Heart left ventricle (tissue), 16 donors: ENCODE results near the gene NARF. TPM values are rescaled to one million over a fixed set of nuclear protein-coding genes. Genes with fewer than 3 reads are reported as not detected.

Experiments
- ATAC-seq, 4 donors: fragments of 200-7000 bp; cut with Tn5 transposase; one replicate each; pipeline ENCODE4 v1.9.1; 2020 to 2022; ENCODE audit warnings: moderate library complexity in 4 of 4, mild to moderate bottlenecking in 3 of 4, moderate number of reproducible peaks in 1 of 4
- DNase-seq, 5 donors: peaks; one replicate each; pipeline ENCODE4 v3.0.0-alpha.2; 2020
- H3K27ac ChIP-seq, 12 donors: fragments of 200-600 bp; sonication (generic) in 4 of 12; one replicate each; pipeline versions ENCODE4 v1.5.0 to v1.8.0; 2016 to 2022; ENCODE audit warnings: mild to moderate bottlenecking in 2 of 12
- H3K27me3 ChIP-seq, 9 donors: fragments of 200-600 bp; sonication (generic) in 2 of 9; one replicate each; pipeline versions ENCODE4 v1.5.1 to v1.8.0; 2016 to 2022; ENCODE audit warnings: mild to moderate bottlenecking in 3 of 9
- H3K36me3 ChIP-seq, 9 donors: fragments of 200-600 bp; sonication (generic) in 2 of 9; one replicate each; pipeline versions ENCODE4 v1.5.0 to v1.8.0; 2018 to 2022; ENCODE audit warnings: mild to moderate bottlenecking in 2 of 9
- H3K4me1 ChIP-seq, 12 donors: fragments of 200-600 bp; sonication (generic) in 4 of 12; one replicate each; pipeline versions ENCODE4 v1.5.0 to v1.8.0; 2016 to 2022; ENCODE audit warnings: mild to moderate bottlenecking in 3 of 12
- H3K4me3 ChIP-seq, 12 donors: fragments of 200-600 bp; sonication (generic) in 4 of 12; one replicate each; pipeline versions ENCODE4 v1.5.0 to v1.8.0; 2017 to 2022; ENCODE audit warnings: mild to moderate bottlenecking in 9 of 12, moderate library complexity in 4 of 12
- H3K9me3 ChIP-seq, 12 donors: fragments of 200-600 bp; sonication (generic) in 4 of 12; one replicate each; pipeline versions ENCODE4 v1.5.0 to v1.8.0; 2016 to 2022; ENCODE audit warnings: mild to moderate bottlenecking in 1 of 12
- CTCF ChIP-seq, 12 donors: fragments of 200-600 bp; sonication (generic) in 4 of 12; IDR thresholded peaks; one replicate each; pipeline versions ENCODE4 v1.5.0 to v1.8.0; 2018 to 2022; ENCODE audit warnings: antibody characterized with exemption in 12 of 12, mild to moderate bottlenecking in 5 of 12
- POLR2A ChIP-seq, 2 donors: fragments of 450-650 bp; IDR thresholded peaks; one replicate each; pipeline ENCODE4 v1.6.1; 2017; ENCODE audit warnings: antibody characterized with exemption in 2 of 2, mild to moderate bottlenecking in 2 of 2, moderate library complexity in 2 of 2
- WGBS, 4 donors: extraction: QIAGEN DNeasy Blood & Tissue Kit in 2 of 4; methylation state at CpG; one replicate each; pipeline versions ENCODE4 v1.1.5 to v1.1.7; 2013 to 2018; 5-methylcytosine and 5-hydroxymethylcytosine counted together
- intact Hi-C, 10 donors: fragments of 100-400 bp; cut with DNase I; formaldehyde crosslinking; loops; one replicate each; pipeline versions ENCODE4 v1.11.1 to v1.14.2; 2022
- polyA plus RNA-seq, 2 donors: library from polyadenylated mRNA; stranded (reverse); fragments of 200-250 nt; gene quantifications; one replicate each; pipeline ENCODE4 v1.2.3, GENCODE V29; 2013
- total RNA-seq, 9 donors: library from RNA; depleted of rRNA in 2 of 9; stranded (reverse); fragments of >200 nt in 2 of 9; fragmentation: NEBNext Ultra II Directional in 3 of 9; extraction: Animal tissue kit (Norgen Biotek cat#: 25700) in 3 of 9; gene quantifications; one replicate each; pipeline versions ENCODE4 v1.1.0 to v1.2.4, GENCODE V29; 2016 to 2023
- donor health status: ischemic (EF 13 %, LVEDD 7.1; RV severe dilation, severe dysfunction).
- donor health status: healthy with polysubstance abuse.
- donor health status: DM: no; HTN: yes; CAD: no.
- donor health status: DM: no; HTN: no; CAD: no.
- donor health status: ischemic (EF 25% LVEDD 6.9; RV normal size, moderate dysfunction).
- donor health status: ischemic (EF 25% LVEDD 5.7; RV mildly dilated, moderate dysfunction).
- donor health status: healthy.
- donor health status: DM: yes; HTN: yes; CAD: no.
- donor health status: ischemic (EF 35%, LVEDD 5.7; RV mildly dilated, moderate dysfunction).
- donor health status: nonischemic (EF 11% LVEDD 7.7; RV severe dilation, severe dysfunction).
- donor health status: DM: yes; HTN: yes; CAD: no.
- donor health status: PGD.
- donor health status: ischemic (EF 29% LVEDD 5.4; RV normal size, mild dysfunction).
- donor health status: nonischemic (EF 23%, LVEDD 6.1; RV moderate dilation, normal function).

Gene NARF
- total and polyA plus RNA-seq, 11 donors = 48.6 to 111 (median 63.0) TPM

GRCh38 chr17:82439829-82440365 is 18.6 kb upstream of the NARF start:
- Histone ChIP-seq H3K36me3 (peaks cover 0 to 61% (median 22%) of the 10 kb centered on the region in 9 donors), H3K4me1 (peaks cover 0 to 19% (median 0%) of the 10 kb centered on the region in 12 donors), H3K9me3 (no peaks in the 10 kb centered on the region), H3K27me3 (no peaks in the 10 kb centered on the region), H3K27ac (peak overlapping the region in 1 of 12 donors; percentile 69), H3K4me3 (no peak overlapping the region)
- ATAC-seq (no peak), DNase-seq (no peak)
- TF ChIP-seq POLR2A (IDR thresholded peaks at IDR 0.05) (no peak), CTCF (IDR thresholded peaks at IDR 0.05) (no peak)
- WGBS, 4 donors = 93 to 96% (median 94%) methylated on average over 33 to 34 of the region's 34 CpGs
- intact Hi-C loops = no loop called here

DNA sequence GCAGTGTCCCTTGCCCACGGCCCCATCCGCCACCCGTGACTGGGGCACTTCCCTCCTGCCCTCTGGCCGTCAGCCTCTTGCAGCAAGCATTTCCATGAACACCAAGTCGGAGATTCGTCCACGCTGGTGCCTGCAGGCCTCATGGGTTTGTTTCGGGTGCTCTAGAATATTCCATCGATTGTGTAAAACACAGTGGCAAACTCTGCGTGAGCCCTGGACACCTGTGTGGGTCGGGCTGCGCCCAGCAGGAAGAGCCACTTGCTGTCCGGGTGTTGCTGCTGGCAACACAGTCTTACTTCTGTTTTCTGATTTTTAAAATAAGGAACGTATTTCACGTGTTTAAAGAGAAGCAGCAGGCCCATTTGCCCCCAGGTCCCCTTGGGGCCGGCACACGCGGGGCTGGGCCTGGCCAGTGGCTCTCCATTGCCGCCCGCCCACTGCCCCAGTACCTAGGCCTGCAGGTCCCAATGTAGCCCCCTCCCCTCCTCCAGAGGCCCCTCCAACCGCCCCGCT is 18.0 kb upstream of the NARF start:
- ATAC-seq (peak in 2 of 4 donors; percentile 3 to 5), DNase-seq (no peak)
- H3K36me3 ChIP-seq = peaks cover 0 to 57% (median 22%) of the 10 kb centered on the region in 9 donors
- H3K27me3 ChIP-seq = no peaks in the 10 kb centered on the region
- no peaks in the 10 kb centered on the region for H3K9me3 ChIP-seq
- intact Hi-C loops = no loop called here
- TF ChIP-seq POLR2A (IDR thresholded peaks at IDR 0.05) = no peak
- no peak for TF ChIP-seq CTCF (IDR thresholded peaks at IDR 0.05)
- H3K4me1 ChIP-seq = peaks cover 0 to 26% (median 3%) of the 10 kb centered on the region in 12 donors
- 81 to 88% (median 81%) methylated on average over 22 of the region's 22 CpGs for WGBS, 4 donors
- no peak overlapping the region for H3K4me3 ChIP-seq
- H3K27ac ChIP-seq = peak overlapping the region in 3 of 12 donors; percentile 10 to 69 (median 34)

DNA sequence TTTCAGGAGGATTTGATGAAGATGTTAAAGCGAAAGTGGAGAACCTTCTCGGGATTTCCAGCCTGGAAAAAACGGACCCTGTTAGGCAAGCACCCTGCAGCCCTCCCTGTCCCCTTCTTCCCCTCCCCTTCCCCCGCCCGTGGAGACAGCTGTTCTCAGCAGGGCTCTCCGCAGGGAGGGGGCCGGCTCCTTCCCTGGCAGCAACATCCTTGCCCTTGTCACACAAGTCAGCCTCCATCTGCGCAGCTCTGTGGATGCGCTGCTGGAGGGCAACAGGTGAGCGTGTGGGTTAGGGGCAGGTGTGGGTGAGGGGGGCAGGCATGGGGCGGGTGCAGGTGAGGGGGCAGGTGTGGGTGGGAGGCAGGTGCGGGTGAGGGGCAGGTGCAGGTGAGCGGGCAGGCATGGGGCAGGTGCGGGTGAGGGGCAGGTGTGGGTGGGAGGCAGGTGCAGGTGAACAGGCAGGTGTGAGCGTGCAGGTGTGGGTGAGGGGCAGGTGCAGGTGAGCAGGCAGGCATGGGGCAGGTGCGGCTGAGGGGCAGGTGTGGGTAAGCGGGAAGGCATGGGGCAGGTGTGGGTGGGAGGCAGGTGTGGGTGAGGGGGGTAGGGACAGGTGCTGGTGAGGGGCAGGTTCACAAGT is 17.4 kb upstream of the NARF start:
- 72 to 76% (median 73%) methylated on average over 17 of the region's 17 CpGs for WGBS, 4 donors
- Histone ChIP-seq H3K9me3 (no peaks in the 10 kb centered on the region), H3K27ac (peak overlapping the region in 3 of 12 donors; percentile 10 to 69 (median 34)), H3K4me3 (no peak overlapping the region), H3K36me3 (peaks cover 0 to 55% (median 22%) of the 10 kb centered on the region in 9 donors), H3K4me1 (peaks cover 0 to 32% (median 5%) of the 10 kb centered on the region in 12 donors), H3K27me3 (no peaks in the 10 kb centered on the region)
- ATAC-seq (peak in 1 of 4 donors; percentile 21), DNase-seq (peak in 1 of 5 donors; percentile 61)
- TF ChIP-seq POLR2A (IDR thresholded peaks at IDR 0.05) (no peak), CTCF (IDR thresholded peaks at IDR 0.05) (no peak)
- intact Hi-C loops = no loop called here

- Histone ChIP-seq H3K4me1 (peaks cover 0 to 32% (median 7%) of the 10 kb centered on the region in 12 donors), H3K27ac (no peak overlapping the region), H3K4me3 (no peak overlapping the region), H3K27me3 (no peaks in the 10 kb centered on the region), H3K36me3 (peaks cover 0 to 61% (median 21%) of the 10 kb centered on the region in 9 donors), H3K9me3 (no peaks in the 10 kb centered on the region)
- ATAC-seq (no peak), DNase-seq (no peak)
- no peak for TF ChIP-seq CTCF (IDR thresholded peaks at IDR 0.05)
- intact Hi-C loops = no loop called here
- 85 to 89% (median 88%) methylated on average over 21 to 27 of the region's 27 CpGs for WGBS, 4 donors
These were observed 16.7 kb upstream of the NARF start for GRCh38 chr17:82441691-82442487.
